Calu3 (cell line): ENCODE results near the gene C14orf180. TPM values are rescaled to one million over a fixed set of nuclear protein-coding genes. Genes with fewer than 3 reads are reported as not detected.

Source experiments
- BruUV-seq: library from RNA; stranded (reverse); fragments of 400-500 nt; replicated peaks from 2 replicates; lab custom pipeline; 2021; lab: Mats Ljungman, UMichigan
- CTCF ChIA-PET: fragments of 300-600 bp; sonication (Branson Sonifier 250); formaldehyde crosslinking; loops from one replicate; lab custom pipeline; 2022; ENCODE audit warnings: antibody characterized with exemption; lab: Charles Lee
- DNase-seq: peaks from one replicate; pipeline ENCODE4 v3.0.0; 2022
- H3K27ac Mint-ChIP-seq: one replicate; pipeline ENCODE4 v1.8.0; 2022; ENCODE audit warnings: mixed read lengths; ENCODE audit not compliant: unreplicated experiment
- H3K27me3 Mint-ChIP-seq: one replicate; pipeline ENCODE4 v1.8.0; 2022; ENCODE audit warnings: mixed read lengths; ENCODE audit not compliant: unreplicated experiment
- H3K36me3 Mint-ChIP-seq: one replicate; pipeline ENCODE4 v1.8.0; 2022; ENCODE audit warnings: mild to moderate bottlenecking, moderate library complexity, mixed read lengths; ENCODE audit not compliant: insufficient read depth, unreplicated experiment
- H3K4me1 Mint-ChIP-seq: one replicate; pipeline ENCODE4 v1.8.0; 2022; ENCODE audit warnings: mild to moderate bottlenecking, low read depth, mixed read lengths; ENCODE audit not compliant: unreplicated experiment
- H3K4me3 Mint-ChIP-seq: one replicate; pipeline ENCODE4 v1.8.0; 2022; ENCODE audit warnings: mild to moderate bottlenecking, low read depth, moderate library complexity, mixed read lengths; ENCODE audit not compliant: unreplicated experiment
- H3K9me3 Mint-ChIP-seq: one replicate; pipeline ENCODE4 v1.8.0; 2022; ENCODE audit warnings: low read depth, mixed read lengths; ENCODE audit not compliant: unreplicated experiment
- intact Hi-C: fragments of 100-400 bp; cut with micrococcal nuclease; formaldehyde crosslinking; loops from one replicate; pipeline ENCODE4 v1.10.0; 2022; ENCODE audit not compliant: unreplicated experiment
- total RNA-seq: library from RNA; stranded (reverse); gene quantifications from 2 replicates; pipeline ENCODE4 v1.2.3, GENCODE V29; 2022
- TF ChIP-seq, protein P1 (sequence below): fragments of 200-600 bp; IDR thresholded peaks from one replicate; pipeline ENCODE4 v1.8.0; 2022; ENCODE audit warnings: antibody characterized with exemption; ENCODE audit not compliant: unreplicated experiment

Gene C14orf180
- total RNA-seq, 1 experiment from 2014 or later = not detected

DNA sequence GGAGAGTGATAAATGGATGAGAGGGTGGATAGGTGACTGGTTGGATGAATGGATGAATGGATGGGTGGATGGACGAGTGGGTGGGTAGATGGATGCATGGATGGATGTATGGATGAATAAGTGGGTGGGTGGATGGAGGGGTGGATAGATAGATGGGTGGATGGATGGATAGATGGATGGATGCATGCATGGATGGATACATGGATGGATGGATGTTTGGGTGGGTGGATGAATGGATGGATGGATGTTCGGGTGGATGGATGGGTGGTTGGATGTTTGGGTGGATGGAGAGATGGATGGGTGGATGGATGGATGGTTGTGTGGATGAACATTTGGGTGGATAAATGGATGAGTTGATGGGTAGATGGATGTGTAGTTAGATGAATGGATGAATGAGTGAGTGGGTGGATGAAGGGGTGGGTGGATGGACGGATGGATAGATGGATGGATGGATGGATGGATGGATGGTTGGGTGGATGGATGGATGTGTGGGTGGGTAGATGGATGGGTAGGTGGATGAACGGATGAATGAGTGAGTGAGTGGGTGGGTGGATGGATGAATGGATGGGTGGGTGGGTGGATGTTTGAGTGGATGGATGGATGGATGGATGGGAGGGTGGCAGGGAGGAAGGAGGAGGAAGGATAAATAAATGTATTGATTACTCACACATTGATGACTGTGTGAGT lies 34.7 kb downstream of the C14orf180 start:
- Mint-ChIP-seq H3K4me3 (no peak overlapping the region), H3K4me1 (no peaks in the 10 kb centered on the region), H3K27ac (no peak overlapping the region), H3K9me3 (no peaks in the 10 kb centered on the region), H3K36me3 (no peaks in the 10 kb centered on the region), H3K27me3 (peaks cover 90% of the 10 kb centered on the region)
- TF ChIP-seq, protein P1, sequence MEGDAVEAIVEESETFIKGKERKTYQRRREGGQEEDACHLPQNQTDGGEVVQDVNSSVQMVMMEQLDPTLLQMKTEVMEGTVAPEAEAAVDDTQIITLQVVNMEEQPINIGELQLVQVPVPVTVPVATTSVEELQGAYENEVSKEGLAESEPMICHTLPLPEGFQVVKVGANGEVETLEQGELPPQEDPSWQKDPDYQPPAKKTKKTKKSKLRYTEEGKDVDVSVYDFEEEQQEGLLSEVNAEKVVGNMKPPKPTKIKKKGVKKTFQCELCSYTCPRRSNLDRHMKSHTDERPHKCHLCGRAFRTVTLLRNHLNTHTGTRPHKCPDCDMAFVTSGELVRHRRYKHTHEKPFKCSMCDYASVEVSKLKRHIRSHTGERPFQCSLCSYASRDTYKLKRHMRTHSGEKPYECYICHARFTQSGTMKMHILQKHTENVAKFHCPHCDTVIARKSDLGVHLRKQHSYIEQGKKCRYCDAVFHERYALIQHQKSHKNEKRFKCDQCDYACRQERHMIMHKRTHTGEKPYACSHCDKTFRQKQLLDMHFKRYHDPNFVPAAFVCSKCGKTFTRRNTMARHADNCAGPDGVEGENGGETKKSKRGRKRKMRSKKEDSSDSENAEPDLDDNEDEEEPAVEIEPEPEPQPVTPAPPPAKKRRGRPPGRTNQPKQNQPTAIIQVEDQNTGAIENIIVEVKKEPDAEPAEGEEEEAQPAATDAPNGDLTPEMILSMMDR = no peak
- intact Hi-C loops = no loop called here
- CTCF ChIA-PET = no interaction called here
- BruUV-seq = no TSS peak
- DNase-seq = no peak

- DNase-seq = no peak
- TF ChIP-seq, protein P1 = no peak
- H3K27ac Mint-ChIP-seq = no peak overlapping the region
- intact Hi-C loops = no loop called here
- CTCF ChIA-PET = no interaction called here
- H3K27me3 Mint-ChIP-seq = peaks cover 93% of the 10 kb centered on the region
- H3K36me3 Mint-ChIP-seq = no peaks in the 10 kb centered on the region
- BruUV-seq = no TSS peak
- peaks cover 7% of the 10 kb centered on the region for H3K9me3 Mint-ChIP-seq
- H3K4me3 Mint-ChIP-seq = no peak overlapping the region
- H3K4me1 Mint-ChIP-seq = no peaks in the 10 kb centered on the region
These were observed 45.4 kb downstream of the C14orf180 start for GRCh38 chr14:104624939-104625338.

DNA sequence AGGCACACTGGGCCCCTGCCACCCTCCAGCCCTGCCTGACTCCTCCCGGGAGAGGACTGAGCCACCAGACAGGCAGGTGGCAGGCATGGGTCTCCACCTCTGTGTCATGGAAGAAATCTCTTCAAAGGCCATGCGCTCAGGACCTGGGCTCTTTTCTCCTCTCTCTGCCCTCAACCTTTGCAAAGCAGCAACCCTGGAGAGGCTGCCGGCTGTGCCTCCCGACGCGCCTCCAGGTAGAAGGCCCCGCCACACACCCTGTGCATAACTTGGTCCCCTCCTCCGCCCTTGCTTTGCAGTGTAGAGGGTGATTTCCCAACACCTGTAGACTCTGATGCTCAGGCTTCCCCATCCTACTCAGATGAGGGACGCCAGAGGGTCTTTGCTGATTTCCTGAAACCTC lies 53.2 kb downstream of the C14orf180 start:
- intact Hi-C loops = loop anchor here (10.0 kb wide), 1 partner anchor 498 kb away; the partner anchor contains the start of gene KIF26A
- Mint-ChIP-seq H3K27ac (no peak overlapping the region), H3K9me3 (no peaks in the 10 kb centered on the region), H3K4me1 (peaks cover 7% of the 10 kb centered on the region), H3K27me3 (peaks cover 95% of the 10 kb centered on the region), H3K36me3 (no peaks in the 10 kb centered on the region), H3K4me3 (no peak overlapping the region)
- no peak for DNase-seq
- CTCF ChIA-PET = no interaction called here
- BruUV-seq = no TSS peak
- TF ChIP-seq, protein P1 = no peak

DNA sequence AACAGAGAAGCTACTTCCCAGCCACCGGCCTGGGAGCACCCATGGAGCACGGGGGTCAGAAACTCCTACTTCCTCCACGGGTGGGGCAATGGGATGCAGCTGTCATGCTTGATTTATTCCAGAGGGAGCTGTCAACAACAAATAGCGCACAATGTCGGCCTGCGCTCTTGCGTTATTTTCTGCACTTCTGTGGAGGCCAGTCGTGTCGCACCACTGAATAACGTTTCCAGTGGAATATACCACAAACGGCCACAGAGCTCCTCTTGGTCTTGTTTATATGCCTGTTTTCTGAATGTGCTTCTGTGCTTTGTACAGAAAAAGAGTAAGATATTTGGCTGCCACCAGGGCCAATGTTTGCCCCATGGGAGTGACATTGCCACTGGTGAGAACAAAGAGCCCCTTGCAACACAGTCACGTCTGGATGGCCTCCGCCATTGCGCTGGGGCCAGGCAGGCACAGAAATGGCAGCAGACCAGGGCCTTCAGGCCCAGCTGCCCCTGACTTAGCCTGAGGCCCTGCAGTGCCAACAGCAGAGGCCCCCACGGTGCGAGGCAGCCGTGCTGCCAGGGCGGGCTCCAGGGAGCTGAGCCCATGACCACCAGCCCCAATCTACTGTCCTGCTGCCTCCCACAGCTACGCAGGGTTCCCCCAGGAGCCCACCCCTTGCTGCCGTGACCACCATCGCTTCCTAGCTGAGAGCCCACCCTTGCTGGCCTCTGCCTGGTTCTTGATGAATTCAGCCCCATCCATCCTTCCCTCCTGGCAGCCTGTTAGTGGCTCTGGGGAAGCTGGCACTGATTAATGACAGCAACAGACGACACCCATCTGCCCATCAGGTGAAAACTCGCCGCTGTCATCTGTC lies 53.9 kb downstream of the C14orf180 start:
- TF ChIP-seq, protein P1 = no peak
- no peak for DNase-seq
- H3K27me3 Mint-ChIP-seq = peaks cover 95% of the 10 kb centered on the region
- H3K4me1 Mint-ChIP-seq = peaks cover 14% of the 10 kb centered on the region
- H3K9me3 Mint-ChIP-seq = no peaks in the 10 kb centered on the region
- CTCF ChIA-PET = no interaction called here
- no peak overlapping the region for H3K27ac Mint-ChIP-seq
- no TSS peak for BruUV-seq
- no peak overlapping the region for H3K4me3 Mint-ChIP-seq
- intact Hi-C loops = loop anchor here (10.0 kb wide), 1 partner anchor 499 kb away; the partner anchor contains the start of gene KIF26A
- H3K36me3 Mint-ChIP-seq = no peaks in the 10 kb centered on the region
